ENCODE measurements around the gene TMEM140. TPM values are rescaled to one million over a fixed set of nuclear protein-coding genes. Genes with fewer than 3 reads are reported as not detected.
A peak's percentile ranks its signal among the peaks of the same experiment; 100 is the strongest.
"Not testable (repeated sequence)": the region's sequence is repeated elsewhere in the genome, so short reads cannot be mapped to it uniquely, and the experiment has no call there.

TMEM140 gene
- total RNA-seq, 1 donor from 2014 or later: 26.9 TPM

- Histone ChIP-seq H3K4me3 (peak within 1 kb of the TSS; percentile 77 to 87), H3K4me1 (peaks cover 0 to 19% of the 10 kb centered on the region in 2 donors), H3K27me3 (no peaks in the 10 kb centered on the region), H3K9me3 (no peaks in the 10 kb centered on the region), H3K36me3 (peaks cover 0 to 4% of the 10 kb centered on the region in 2 donors), H3K27ac (peak within 1 kb of the TSS; percentile 93 to 94)
- TF ChIP-seq, protein P1, sequence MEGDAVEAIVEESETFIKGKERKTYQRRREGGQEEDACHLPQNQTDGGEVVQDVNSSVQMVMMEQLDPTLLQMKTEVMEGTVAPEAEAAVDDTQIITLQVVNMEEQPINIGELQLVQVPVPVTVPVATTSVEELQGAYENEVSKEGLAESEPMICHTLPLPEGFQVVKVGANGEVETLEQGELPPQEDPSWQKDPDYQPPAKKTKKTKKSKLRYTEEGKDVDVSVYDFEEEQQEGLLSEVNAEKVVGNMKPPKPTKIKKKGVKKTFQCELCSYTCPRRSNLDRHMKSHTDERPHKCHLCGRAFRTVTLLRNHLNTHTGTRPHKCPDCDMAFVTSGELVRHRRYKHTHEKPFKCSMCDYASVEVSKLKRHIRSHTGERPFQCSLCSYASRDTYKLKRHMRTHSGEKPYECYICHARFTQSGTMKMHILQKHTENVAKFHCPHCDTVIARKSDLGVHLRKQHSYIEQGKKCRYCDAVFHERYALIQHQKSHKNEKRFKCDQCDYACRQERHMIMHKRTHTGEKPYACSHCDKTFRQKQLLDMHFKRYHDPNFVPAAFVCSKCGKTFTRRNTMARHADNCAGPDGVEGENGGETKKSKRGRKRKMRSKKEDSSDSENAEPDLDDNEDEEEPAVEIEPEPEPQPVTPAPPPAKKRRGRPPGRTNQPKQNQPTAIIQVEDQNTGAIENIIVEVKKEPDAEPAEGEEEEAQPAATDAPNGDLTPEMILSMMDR (IDR thresholded peaks at IDR 0.05): no peak
- intact Hi-C loops (cut with DNase I): loop anchor here (1.0 to 5.0 kb wide), 9 partner anchors 41 to 779 kb away; partner anchors contain the start of genes BPGM, CYREN, FAM180A and NUP205
- peak; percentile 89 to 98 for DNase-seq (ENCODE audit: low spot score in 2 of 2)
Measured at GRCh38 chr7:135211179-135211945, 63.5 kb downstream of the TMEM140 start, which contains the start of gene WDR91. TSS of gene WDR91 (minus strand) at chr7:135211526. CDS start at chr7:135211502, 24 bp downstream.

- H3K36me3 ChIP-seq, H3K9me3 ChIP-seq, H3K27me3 ChIP-seq: not testable (repeated sequence)
- peak in 1 of 2 donors; percentile 84 for DNase-seq (ENCODE audit: low spot score in 2 of 2)
- Histone ChIP-seq H3K27ac (peak overlapping the region; percentile 93 to 94), H3K4me3 (peak overlapping the region; percentile 77 to 87), H3K4me1 (peaks cover 0 to 19% of the 10 kb centered on the region in 2 donors)
- intact Hi-C loops (cut with DNase I): loop anchor here (1.0 to 5.0 kb wide), 9 partner anchors 41 to 780 kb away; partner anchors contain the start of genes BPGM, CYREN, FAM180A and NUP205
Measured at GRCh38 chr7:135211946-135212685, 64.2 kb downstream of the TMEM140 start.

- no peak overlapping the region for H3K27ac ChIP-seq
- no peaks in the 10 kb centered on the region for H3K36me3 ChIP-seq
- no peaks in the 10 kb centered on the region for H3K27me3 ChIP-seq
- TF ChIP-seq, protein P1 (IDR thresholded peaks at IDR 0.05): no peak
- no peak for DNase-seq (ENCODE audit: low spot score in 2 of 2)
- peaks cover 0 to 13% of the 10 kb centered on the region in 2 donors for H3K4me1 ChIP-seq
- no peaks in the 10 kb centered on the region for H3K9me3 ChIP-seq
- H3K4me3 ChIP-seq: no peak overlapping the region
- intact Hi-C loops (cut with DNase I): loop anchor here (5.0 kb wide), 4 partner anchors 293 to 782 kb away; partner anchors contain the start of genes FAM180A and STMP1
Measured at GRCh38 chr7:135213831-135214230, 66.0 kb downstream of the TMEM140 start.

DNA sequence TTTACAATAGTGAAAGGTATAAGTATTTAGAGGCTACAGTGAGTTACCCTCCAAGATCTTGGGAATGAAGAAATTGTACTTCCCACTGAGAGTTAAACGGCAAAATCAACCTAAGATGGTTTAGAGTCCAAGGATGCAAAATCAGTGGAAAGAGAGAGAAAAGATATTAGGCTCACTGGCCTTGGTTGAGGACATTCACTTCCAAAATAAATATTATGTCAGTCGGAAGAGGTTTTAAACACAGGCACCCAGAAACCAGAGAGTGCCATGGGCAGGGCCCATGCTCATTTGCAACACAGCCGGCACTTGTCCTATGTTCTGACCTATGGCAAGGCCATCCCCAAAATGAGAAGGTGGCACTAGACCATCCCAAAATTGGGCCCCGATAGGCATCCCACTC lies 67.3 kb downstream of the TMEM140 start:
- no peak for DNase-seq (ENCODE audit: low spot score in 2 of 2)
- intact Hi-C loops (cut with DNase I): no loop called here
- TF ChIP-seq, protein P1 (IDR thresholded peaks at IDR 0.05): no peak
- Histone ChIP-seq H3K4me3 (no peak overlapping the region), H3K4me1 (peaks cover 0 to 2% of the 10 kb centered on the region in 2 donors), H3K27ac (no peak overlapping the region), H3K36me3 (no peaks in the 10 kb centered on the region), H3K9me3 (no peaks in the 10 kb centered on the region), H3K27me3 (no peaks in the 10 kb centered on the region)

GRCh38 chr7:135215698-135216097 lies 67.8 kb downstream of the TMEM140 start:
- H3K27ac ChIP-seq: no peak overlapping the region
- H3K9me3 ChIP-seq: no peaks in the 10 kb centered on the region
- no peak overlapping the region for H3K4me3 ChIP-seq
- no peaks in the 10 kb centered on the region for H3K4me1 ChIP-seq
- DNase-seq (ENCODE audit: low spot score in 2 of 2): no peak
- TF ChIP-seq, protein P1 (IDR thresholded peaks at IDR 0.05): no peak
- intact Hi-C loops (cut with DNase I): no loop called here
- no peaks in the 10 kb centered on the region for H3K27me3 ChIP-seq
- no peaks in the 10 kb centered on the region for H3K36me3 ChIP-seq

Other genes with a start within 250 kb of the TMEM140 start
- 2.8 TPM for gene AGBL3, start 161.6 kb upstream of the TMEM140 start, total RNA-seq
- gene CYREN, start 22.6 kb downstream of the TMEM140 start, total RNA-seq: 21.6 TPM
- 66.7 TPM for gene WDR91, start 63.5 kb downstream of the TMEM140 start, total RNA-seq
- not detected for gene STRA8, start 85.8 kb downstream of the TMEM140 start, total RNA-seq